NCI-H69 (cell line): ENCODE measurements around the gene SCAPER.

Experiments used
- DNase-seq: peaks from one replicate; lab custom pipeline; 2025; lab: John Stamatoyannopoulos, UW

SCAPER gene

DNA sequence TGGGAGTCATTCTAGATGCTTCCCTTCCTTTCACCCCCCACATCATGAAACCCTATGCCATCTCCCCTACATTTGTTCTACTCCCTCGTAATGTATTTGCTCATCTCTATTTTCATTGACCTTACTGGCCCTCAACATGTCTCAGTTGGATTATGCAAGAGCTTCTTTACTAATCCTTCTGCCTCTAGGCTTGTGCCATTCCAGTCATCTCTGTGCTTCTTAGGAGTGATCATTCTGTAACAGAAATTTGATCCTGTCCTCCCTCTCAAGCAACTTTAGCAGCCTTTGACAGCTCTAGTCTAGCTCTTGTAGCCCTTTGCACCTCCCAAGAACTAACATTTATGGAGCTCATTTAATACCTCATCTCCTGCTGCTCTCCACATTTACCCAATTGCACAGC, 503.9 kb downstream of the SCAPER start:
- peak; percentile 91 for DNase-seq

- peak; percentile 73 for DNase-seq
Observed at GRCh38 chr15:76398317-76399104, 506.6 kb downstream of the SCAPER start.

DNA sequence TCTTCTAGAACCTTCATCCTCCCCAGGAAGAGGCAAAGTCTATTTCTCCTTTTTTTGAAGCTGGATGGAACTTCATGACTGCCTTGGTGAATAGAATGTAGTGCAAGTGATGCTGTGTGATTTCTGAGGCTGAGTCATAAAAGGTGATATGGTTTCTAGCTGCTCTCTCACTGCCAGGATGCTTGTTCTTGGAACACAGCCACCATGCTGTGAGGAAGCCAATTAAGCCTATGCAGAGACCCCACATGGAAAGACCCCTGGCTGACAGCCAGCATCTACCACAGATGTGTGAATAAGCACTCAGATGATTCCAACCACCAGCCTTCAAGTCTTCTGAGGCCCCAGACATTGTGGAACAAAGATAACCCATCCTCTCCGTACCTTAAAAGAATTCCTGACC, 511.5 kb downstream of the SCAPER start:
- DNase-seq: peak; percentile 95

DNA sequence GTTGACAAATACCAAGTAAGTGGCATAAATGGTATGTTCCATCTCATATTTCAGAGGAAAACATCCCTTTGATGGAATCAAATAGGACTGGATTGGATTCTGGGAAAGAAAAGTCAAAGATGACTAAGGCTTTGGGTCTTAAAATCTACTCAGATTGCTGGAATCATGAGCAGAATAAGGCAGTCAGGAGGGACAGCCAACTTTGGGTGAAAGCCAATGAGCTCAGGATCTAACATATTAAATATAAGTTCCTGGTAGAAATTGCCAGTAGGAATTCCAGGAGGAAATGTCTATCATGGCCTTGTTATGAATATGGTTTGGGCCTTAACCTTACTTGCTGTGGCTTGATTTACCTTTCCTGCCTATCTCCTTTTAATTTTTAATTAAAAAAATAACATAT, 513.3 kb downstream of the SCAPER start:
- DNase-seq: no peak

DNA sequence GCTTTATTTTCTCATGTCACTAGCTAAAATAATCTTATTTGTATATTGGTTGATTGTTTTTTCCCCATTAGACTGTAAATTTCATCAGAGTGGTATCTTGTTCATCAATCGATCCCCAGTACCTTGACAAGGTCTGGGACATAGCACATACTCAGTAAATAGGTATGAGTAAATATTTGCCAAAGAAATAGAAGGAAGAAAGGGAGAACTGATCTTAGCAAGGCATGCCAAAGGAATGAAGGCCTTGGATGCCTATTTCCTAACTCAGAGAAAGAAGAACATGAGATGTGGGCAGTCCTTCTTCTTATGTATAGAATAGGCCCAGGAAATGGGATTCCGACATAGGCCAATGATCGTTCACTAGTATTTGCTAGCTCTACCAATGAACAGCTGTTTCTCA, 513.8 kb downstream of the SCAPER start:
- no peak for DNase-seq

DNA sequence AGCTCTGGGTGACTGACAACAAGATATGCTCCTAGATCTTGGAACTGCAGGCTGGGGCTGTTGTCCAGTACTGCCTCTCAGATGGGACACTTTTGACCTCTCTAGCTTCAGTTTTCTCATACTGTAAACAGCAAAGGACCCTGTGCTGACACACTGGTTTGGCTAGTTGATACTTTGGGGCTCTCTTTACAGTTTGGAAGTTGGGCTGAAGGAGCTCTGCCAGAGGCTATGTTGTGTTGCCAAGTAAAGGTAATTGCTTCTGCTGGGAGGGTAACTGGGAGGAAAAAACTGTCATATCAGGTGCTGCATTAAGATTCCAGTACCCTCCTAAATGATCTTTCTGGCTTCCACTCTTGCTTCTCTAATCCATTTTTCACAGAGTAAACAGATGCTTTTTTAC, 514.6 kb downstream of the SCAPER start:
- no peak for DNase-seq

GRCh38 chr15:76386926-76387325, 518.2 kb downstream of the SCAPER start:
- no peak for DNase-seq

DNA sequence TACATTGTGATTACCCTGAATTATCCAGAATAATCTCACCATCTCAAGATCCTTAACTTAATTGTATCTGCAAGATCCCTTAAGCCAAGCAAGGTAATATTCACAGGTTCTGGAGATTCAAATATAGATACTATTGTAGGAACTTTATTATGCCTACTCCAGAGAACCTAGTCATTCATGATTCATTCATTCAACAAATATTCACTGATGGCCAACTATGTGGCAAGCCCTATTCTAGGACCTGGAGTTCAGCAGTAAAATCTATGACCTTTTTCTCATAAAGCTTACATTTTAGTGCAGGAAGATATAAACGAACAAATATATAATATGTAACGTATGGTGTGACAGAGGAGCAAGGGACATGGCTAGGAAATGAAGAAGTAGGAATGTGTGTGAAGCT, 519.0 kb downstream of the SCAPER start:
- DNase-seq: no peak

DNA sequence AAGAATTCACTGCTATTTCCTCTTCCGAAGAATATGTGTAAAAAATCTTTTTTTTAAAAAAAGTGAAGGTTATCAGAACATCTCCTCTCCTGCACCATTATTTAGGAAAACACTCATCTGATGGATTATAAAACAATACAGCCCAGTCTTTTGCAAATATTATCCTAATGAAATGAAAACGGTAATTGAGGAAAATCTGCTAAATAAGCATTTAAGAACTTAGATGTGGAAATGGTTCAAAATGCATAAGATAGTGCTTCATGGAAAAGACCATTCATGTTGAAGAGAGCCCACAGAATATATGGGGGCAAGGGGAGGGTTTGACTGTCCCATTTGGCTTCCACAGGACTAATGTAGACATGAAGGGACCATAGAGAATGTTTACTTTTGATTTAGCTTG, 520.7 kb downstream of the SCAPER start:
- DNase-seq: no peak

DNA sequence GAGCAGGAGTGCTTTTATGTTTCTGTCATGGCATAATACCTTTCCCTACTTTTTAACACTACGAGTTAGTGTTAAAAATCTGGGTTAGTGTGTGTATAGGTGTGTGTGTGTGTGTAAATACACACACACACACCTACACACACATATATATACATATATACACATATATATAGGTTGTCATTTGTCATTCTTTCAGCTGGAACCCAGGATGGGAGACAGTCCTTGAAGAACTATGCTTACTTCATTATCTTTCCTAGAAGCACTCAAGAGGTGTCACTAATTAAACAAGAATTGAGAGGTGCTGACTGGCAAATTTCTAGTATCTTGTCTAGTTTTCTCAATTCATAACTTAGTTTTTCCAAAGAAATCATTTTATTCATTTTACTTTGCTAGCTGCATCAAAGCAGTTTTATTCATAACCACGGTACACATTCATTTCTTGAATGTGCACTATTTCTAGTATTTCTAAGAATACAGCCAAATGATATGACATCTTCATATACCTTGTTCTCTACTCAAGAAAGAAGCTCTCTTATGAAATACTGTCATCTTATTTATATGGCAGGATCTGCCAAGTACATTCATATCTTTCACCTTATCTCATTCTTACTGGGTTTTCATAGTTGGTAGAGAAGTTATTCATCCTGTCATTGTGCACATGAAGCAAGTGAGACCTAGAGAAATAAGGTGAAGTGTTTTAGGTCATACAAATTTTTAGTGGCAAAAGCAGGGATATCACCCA, 522.0 kb downstream of the SCAPER start:
- DNase-seq: no peak

DNA sequence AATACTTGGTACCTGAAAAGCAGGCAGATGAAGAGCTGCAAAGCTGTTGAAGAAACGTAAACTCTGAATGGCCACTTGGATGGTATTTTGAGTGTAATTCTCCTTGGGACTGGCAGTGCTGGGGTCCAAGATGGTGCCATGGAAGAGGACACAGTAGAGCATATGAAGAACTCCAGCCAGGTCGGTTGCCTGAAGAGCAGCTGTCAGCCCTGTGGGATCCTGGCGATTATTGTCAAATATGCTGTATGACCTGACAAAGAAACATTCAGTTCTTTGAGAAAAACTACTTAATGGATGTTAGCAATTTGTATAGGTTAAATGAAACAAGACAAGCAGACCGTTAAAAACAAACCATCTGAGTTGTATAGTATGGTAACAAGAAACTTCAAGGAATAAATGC, 523.8 kb downstream of the SCAPER start:
- peak; percentile 19 for DNase-seq

DNA sequence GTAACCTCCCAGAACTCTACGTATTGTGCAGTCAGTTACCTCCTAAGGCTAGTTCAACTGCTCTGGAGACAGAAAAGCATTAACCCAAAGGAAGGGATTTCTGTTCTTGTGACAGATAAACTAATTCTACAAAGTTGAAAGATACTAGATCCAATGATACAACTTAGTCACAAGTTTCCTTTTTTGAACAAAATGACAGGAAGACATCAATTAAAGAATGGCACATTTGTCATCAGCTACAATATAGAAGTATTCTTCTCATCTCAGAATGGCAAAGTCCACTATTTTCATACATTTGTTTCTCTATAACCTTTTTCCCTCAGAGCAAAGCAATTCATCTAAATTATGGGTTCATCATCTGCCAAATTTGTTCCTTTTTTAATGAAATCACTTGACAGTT, 524.9 kb downstream of the SCAPER start:
- no peak for DNase-seq

GRCh38 chr15:76378691-76379090, 526.4 kb downstream of the SCAPER start:
- no peak for DNase-seq

- no peak for DNase-seq
Observed at GRCh38 chr15:76377751-76378150, 527.4 kb downstream of the SCAPER start.

GRCh38 chr15:76377217-76377616, 527.9 kb downstream of the SCAPER start:
- DNase-seq: no peak

DNA sequence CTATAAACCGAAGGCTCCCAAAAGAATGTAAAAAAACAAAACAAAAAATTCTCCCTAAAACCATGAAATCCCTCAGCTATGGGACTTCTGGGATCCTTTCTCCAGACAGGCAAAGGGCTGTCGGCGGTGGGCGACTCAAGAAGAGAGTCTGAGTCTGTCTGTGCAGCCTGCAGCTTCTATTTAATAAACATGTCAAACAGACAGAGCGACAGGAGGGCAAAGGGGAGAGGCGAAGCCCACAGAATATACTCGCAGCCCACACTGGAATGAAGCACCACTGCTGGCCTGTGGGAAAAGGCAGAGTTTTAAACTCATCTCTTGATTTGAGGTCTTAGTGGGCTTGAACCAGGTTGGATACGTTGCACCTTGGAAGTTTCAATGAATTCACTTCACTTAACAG, 528.3 kb downstream of the SCAPER start:
- DNase-seq: no peak

DNA sequence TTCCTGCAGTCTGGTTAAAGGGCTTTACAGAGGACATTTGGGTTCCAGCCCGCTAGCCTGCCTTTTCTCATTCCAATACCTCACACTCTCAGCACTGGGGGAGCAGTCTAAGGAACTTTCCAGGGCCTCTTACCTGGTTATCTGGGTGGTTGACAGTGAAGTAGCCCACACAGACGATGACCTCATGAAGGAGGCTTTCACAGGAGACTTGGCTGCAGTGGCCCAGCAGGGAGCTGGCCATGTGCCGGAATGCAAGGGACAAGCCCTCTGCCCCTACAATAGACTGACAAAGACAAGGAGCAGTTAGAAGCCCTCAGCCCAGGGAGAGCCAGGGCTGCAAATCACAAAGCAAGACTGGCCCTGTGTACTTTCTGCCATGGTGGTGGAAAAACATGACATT, 529.1 kb downstream of the SCAPER start:
- no peak for DNase-seq

DNA sequence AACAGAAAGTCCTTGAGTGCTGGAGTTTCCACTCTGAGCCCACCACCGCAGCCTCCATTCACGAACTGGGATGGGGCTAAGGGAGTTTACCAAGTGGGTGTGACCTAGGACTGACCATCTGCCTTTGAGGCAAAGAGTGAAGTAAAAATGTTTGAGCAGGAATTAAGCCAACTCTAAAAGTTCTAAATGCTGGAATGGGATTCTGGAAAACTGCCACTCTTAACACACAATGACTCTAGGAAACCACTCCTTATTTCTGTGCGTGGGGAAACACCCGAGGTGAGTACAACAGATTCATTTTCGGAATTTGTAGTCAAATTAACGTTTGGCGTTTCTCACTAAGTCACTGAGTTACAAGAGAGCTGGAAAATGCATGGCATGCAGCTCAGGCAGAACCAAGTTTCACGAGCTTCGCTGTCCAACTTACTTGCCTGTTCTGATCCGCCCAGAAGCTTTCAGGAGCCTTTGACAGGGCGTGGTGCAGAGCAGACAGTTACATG, 537.0 kb downstream of the SCAPER start:
- DNase-seq: peak; percentile 60

- DNase-seq: peak; percentile 89
Observed at GRCh38 chr15:76366714-76367113, 538.4 kb downstream of the SCAPER start.

DNA sequence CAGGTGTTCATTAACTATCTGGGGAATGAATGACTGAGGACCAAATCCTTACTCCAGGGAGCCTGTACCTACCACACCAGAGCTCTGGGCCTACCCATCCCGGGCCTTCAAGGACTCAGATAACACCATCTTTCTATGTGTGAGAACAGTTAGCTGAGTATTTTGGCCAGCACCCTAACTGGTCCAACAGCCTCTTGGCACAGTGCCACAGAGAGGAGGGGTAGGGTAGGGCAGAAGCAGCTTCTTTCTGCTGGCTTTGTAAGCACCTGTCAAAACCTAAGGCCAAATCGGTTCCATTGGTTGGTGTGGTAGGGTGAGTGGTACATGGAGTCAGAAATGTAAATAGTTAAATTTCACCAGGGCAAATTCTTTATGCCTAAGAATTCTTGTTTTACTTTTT, 541.9 kb downstream of the SCAPER start:
- peak; percentile 46 for DNase-seq

DNA sequence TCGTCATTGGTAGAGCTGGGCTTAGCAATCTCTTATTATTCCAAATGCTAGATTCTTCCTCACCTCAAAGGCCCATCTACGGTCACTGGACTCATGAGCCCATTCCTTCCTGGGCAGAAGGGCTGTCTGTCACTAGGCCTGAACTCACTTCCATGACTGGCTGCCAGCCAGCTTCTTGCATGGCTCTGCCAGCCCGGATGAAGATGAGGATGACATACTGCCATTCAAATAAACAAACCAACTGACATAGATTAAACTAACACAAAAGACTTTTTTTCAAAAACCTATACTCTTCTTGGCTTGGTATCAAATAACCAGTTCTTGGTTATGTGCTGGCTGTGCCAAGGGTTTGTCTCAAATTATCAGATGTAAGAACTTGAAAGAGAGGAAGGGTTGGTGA, 544.7 kb downstream of the SCAPER start:
- DNase-seq: peak; percentile 31

- peak; percentile 51 for DNase-seq
Observed at GRCh38 chr15:76359152-76359551, 546.0 kb downstream of the SCAPER start.

DNA sequence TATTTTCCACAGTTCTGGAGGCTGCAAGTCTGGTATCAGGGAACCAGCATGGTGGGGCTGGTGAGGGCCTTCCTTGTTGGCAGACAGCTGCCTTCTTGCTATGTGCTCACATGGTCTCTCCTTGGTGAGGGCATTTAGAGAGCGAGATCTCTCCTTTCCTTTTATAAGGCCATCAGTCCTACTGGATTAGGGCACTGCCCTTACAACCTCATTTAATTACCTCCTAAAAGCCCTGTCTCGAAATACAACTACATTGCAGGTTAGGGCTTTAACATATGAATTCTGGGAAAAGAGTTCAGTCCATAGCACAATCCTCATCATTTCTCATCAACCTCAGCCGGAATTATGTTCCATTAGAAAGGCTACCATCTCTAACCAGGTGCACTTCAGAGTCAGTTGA, 546.7 kb downstream of the SCAPER start:
- no peak for DNase-seq
